Activated CD8-positive, alpha-beta T cell treated with anti-CD3 and anti-CD28 coated beads for 36 hours (primary cell): ENCODE data around the gene DLG1. TPM values are rescaled to one million over a fixed set of nuclear protein-coding genes. Genes with fewer than 3 reads are reported as not detected.

Experiments used
- ATAC-seq: fragments of 200-7000 bp; cut with Tn5 transposase; one replicate; pipeline ENCODE4 v1.10.0; 2021; ENCODE audit warnings: mild to moderate bottlenecking, moderate library complexity
- CTCF ChIA-PET: fragments of 350-600 bp; sonication (Branson Sonifier 250); formaldehyde crosslinking; loops from one replicate; lab custom pipeline; 2021; ENCODE audit warnings: antibody characterized with exemption; lab: Charles Lee
- POLR2A ChIA-PET: fragments of 350-600 bp; sonication (Branson Sonifier 250); formaldehyde crosslinking; loops from one replicate; lab custom pipeline; 2021; ENCODE audit warnings: antibody characterized with exemption; lab: Charles Lee
- DNase-seq: peaks from one replicate; pipeline ENCODE4 v3.0.0-alpha.2; 2020
- H3K27ac Mint-ChIP-seq: one replicate; pipeline ENCODE4 v1.8.0; 2021; ENCODE audit warnings: mild to moderate bottlenecking, mixed read lengths
- H3K27me3 Mint-ChIP-seq: one replicate; pipeline ENCODE4 v1.8.0; 2021; ENCODE audit warnings: mixed read lengths
- H3K36me3 Mint-ChIP-seq: one replicate; pipeline ENCODE4 v1.8.0; 2021; ENCODE audit warnings: low read depth, mixed read lengths
- H3K4me1 Mint-ChIP-seq: one replicate; pipeline ENCODE4 v1.8.0; 2021; ENCODE audit warnings: low read depth, mixed read lengths
- H3K4me3 Mint-ChIP-seq: one replicate; pipeline ENCODE4 v1.8.0; 2021; ENCODE audit warnings: mild to moderate bottlenecking, moderate library complexity, mixed read lengths
- H3K9me3 Mint-ChIP-seq: one replicate; pipeline ENCODE4 v1.8.0; 2021; ENCODE audit warnings: mixed read lengths
- CTCF ChIP-seq: fragments of 200-600 bp; IDR thresholded peaks from one replicate; pipeline ENCODE4 v1.8.0; 2022; ENCODE audit warnings: antibody characterized with exemption, mild to moderate bottlenecking
- intact Hi-C: fragments of 100-400 bp; cut with micrococcal nuclease; formaldehyde crosslinking; loops from one replicate; pipeline ENCODE4 v1.10.0; 2022
- total RNA-seq, 2 experiments: library from RNA; stranded (reverse); gene quantifications; one replicate each; pipeline ENCODE4 v1.2.3, GENCODE V29; 2021

DLG1 gene
- total RNA-seq, 2 experiments from 2014 or later: 57.6 to 62.2 TPM

GRCh38 chr3:197236362-197236761 is 62.0 kb downstream of the DLG1 start:
- intact Hi-C loops: no loop called here
- ATAC-seq: no peak
- no peak for DNase-seq
- CTCF ChIA-PET: interaction anchor here (0.8 to 2.1 kb wide), 4 partner anchors 11 to 21 kb away, joined by 3 to 13 read pairs (median 6); no protein-coding TSS in a partner anchor
- H3K36me3 Mint-ChIP-seq: peaks cover 45% of the 10 kb centered on the region
- H3K4me3 Mint-ChIP-seq: no peak overlapping the region
- peaks cover 12% of the 10 kb centered on the region for H3K9me3 Mint-ChIP-seq
- peaks cover 48% of the 10 kb centered on the region for H3K4me1 Mint-ChIP-seq
- TF ChIP-seq CTCF: no peak
- no peak overlapping the region for H3K27ac Mint-ChIP-seq
- no peaks in the 10 kb centered on the region for H3K27me3 Mint-ChIP-seq
- POLR2A ChIA-PET: no interaction called here

- no peak overlapping the region for H3K4me3 Mint-ChIP-seq
- H3K27me3 Mint-ChIP-seq: no peaks in the 10 kb centered on the region
- ATAC-seq: no peak
- no peak for TF ChIP-seq CTCF
- H3K27ac Mint-ChIP-seq: no peak overlapping the region
- peaks cover 42% of the 10 kb centered on the region for H3K4me1 Mint-ChIP-seq
- POLR2A ChIA-PET: interaction anchor here (0.7 kb wide), 1 partner anchor 9 kb away, joined by 4 read pairs; no protein-coding TSS in a partner anchor
- no peak for DNase-seq
- intact Hi-C loops: no loop called here
- H3K36me3 Mint-ChIP-seq: peaks cover 41% of the 10 kb centered on the region
- CTCF ChIA-PET: interaction anchor here (2.0 to 2.9 kb wide), 2 partner anchors 10 to 21 kb away, joined by 5 to 17 read pairs; no protein-coding TSS in a partner anchor
- H3K9me3 Mint-ChIP-seq: peaks cover 8% of the 10 kb centered on the region
These were observed 63.2 kb downstream of the DLG1 start for GRCh38 chr3:197234947-197235914.

GRCh38 chr3:197231321-197231720 is 67.1 kb downstream of the DLG1 start:
- H3K4me1 Mint-ChIP-seq: peaks cover 29% of the 10 kb centered on the region

GRCh38 chr3:197229836-197230235 is 68.6 kb downstream of the DLG1 start:
- Mint-ChIP-seq H3K27me3 (no peaks in the 10 kb centered on the region), H3K4me1 (peaks cover 26% of the 10 kb centered on the region), H3K9me3 (no peaks in the 10 kb centered on the region), H3K4me3 (no peak overlapping the region), H3K27ac (no peak overlapping the region), H3K36me3 (peaks cover 17% of the 10 kb centered on the region)
- CTCF ChIA-PET: interaction anchor here (1.0 kb wide), 2 partner anchors 9 to 19 kb away, joined by 3 read pairs; no protein-coding TSS in a partner anchor
- DNase-seq (no peak), ATAC-seq (no peak)
- POLR2A ChIA-PET: no interaction called here
- no peak for TF ChIP-seq CTCF
- intact Hi-C loops: loop anchor here (10.0 kb wide), 1 partner anchor 235 kb away; no protein-coding TSS in a partner anchor

More at GRCh38 chr3:197231321-197231720, 67.1 kb downstream of the DLG1 start:
- peaks cover 8% of the 10 kb centered on the region for H3K9me3 Mint-ChIP-seq
- peaks cover 31% of the 10 kb centered on the region for H3K36me3 Mint-ChIP-seq
- intact Hi-C loops: no loop called here
- DNase-seq: no peak
- no peak for ATAC-seq
- H3K4me3 Mint-ChIP-seq: no peak overlapping the region
- no peak overlapping the region for H3K27ac Mint-ChIP-seq
- no peak for TF ChIP-seq CTCF
- no peaks in the 10 kb centered on the region for H3K27me3 Mint-ChIP-seq
- CTCF ChIA-PET: interaction anchor here (1.3 to 1.9 kb wide), 2 partner anchors 9 to 13 kb away, joined by 4 to 7 read pairs; no protein-coding TSS in a partner anchor
- POLR2A ChIA-PET: interaction anchor here (0.5 kb wide), 1 partner anchor 12 kb away, joined by 4 read pairs; no protein-coding TSS in a partner anchor
